HCT116 (cell line): Measurements from ENCODE around the gene PSME2. TPM values are rescaled to one million over a fixed set of nuclear protein-coding genes. Genes with fewer than 3 reads are reported as not detected.
A peak's percentile ranks its signal among the peaks of the same experiment; 100 is the strongest.

Source experiments
- ATAC-seq: fragments of 200-7000 bp; cut with Tn5 transposase; 2 replicates; pipeline ENCODE4 v1.9.1; 2020; ENCODE audit warnings: mild to moderate bottlenecking, moderate library complexity
- BruUV-seq: library from RNA; stranded (reverse); fragments of 400-500 nt; replicated peaks from 2 replicates; lab custom pipeline; 2021; lab: Mats Ljungman, UMichigan
- CTCF ChIA-PET: fragments of 300-600 bp; sonication (Branson Sonifier 250); formaldehyde crosslinking; loops from one replicate; lab custom pipeline; 2021; ENCODE audit warnings: antibody characterized with exemption; lab: Charles Lee
- POLR2A ChIA-PET: fragments of 300-600, 350-600 bp; sonication (Branson Sonifier 250); formaldehyde crosslinking; loops from one replicate; lab custom pipeline; 2021; ENCODE audit warnings: antibody characterized with exemption; lab: Charles Lee
- RAD21 ChIA-PET, 2 experiments: fragments of 300-600 bp; sonication (Branson Sonifier 250); formaldehyde crosslinking; loops; one replicate each; lab custom pipeline; 2023; ENCODE audit warnings: low total read pairs in 2 of 2; ENCODE audit not compliant: uncharacterized antibody in 2 of 2, unreplicated experiment in 2 of 2, low non-redundant PET in 1 of 2; lab: Charles Lee
- DNase-seq: peaks from one replicate; pipeline ENCODE4 v3.0.0-alpha.2; 2010; ENCODE audit warnings: low read depth, low spot score
- H2AFZ ChIP-seq: fragments of 200-600 bp; shearing (Covaris generic), sonication (generic); 2 replicates; pipeline ENCODE4 v1.6.1; 2017; ENCODE audit warnings: low read depth, mixed run types, mixed read lengths, antibody characterized with exemption, low read length; ENCODE audit not compliant: poor library complexity, severe bottlenecking
- H3K27ac ChIP-seq: 2 replicates; pipeline ENCODE4 v1.5.1; 2012; ENCODE audit warnings: low read depth, low read length
- H3K27me3 ChIP-seq: fragments of 200-600 bp; sonication (generic); 2 replicates; pipeline ENCODE4 v1.6.1; 2016; ENCODE audit warnings: mixed run types, low read length, mixed read lengths; ENCODE audit not compliant: insufficient read depth
- H3K36me3 ChIP-seq, 2 experiments: fragments of 200-500 bp in 1 of 2; fragments of 200-600 bp in 1 of 2; sonication (Bioruptor generic) in 1 of 2; sonication (generic) in 1 of 2; 2 replicates each; pipeline versions ENCODE4 v1.5.1 to v1.6.1; 2014 to 2016; ENCODE audit warnings: low read length in 2 of 2, inconsistent platforms in 1 of 2, mixed read lengths in 1 of 2, mixed run types in 1 of 2; ENCODE audit not compliant: insufficient read depth in 2 of 2, control insufficient read depth in 1 of 2
- H3K4me1 ChIP-seq, 2 experiments: fragments of 200-600 bp in 1 of 2; sonication (generic) in 1 of 2; 2 replicates each; pipeline versions ENCODE4 v1.5.1 to v1.6.1; 2012 to 2017; ENCODE audit warnings: low read length in 2 of 2, inconsistent platforms in 1 of 2, mild to moderate bottlenecking in 1 of 2, mixed read lengths in 1 of 2, mixed run types in 1 of 2, moderate library complexity in 1 of 2; ENCODE audit not compliant: insufficient read depth in 2 of 2, control insufficient read depth in 1 of 2
- H3K4me2 ChIP-seq: fragments of 200-600 bp; sonication (generic); 2 replicates; pipeline ENCODE4 v1.6.1; 2017; ENCODE audit warnings: mixed run types, low read length, mixed read lengths
- H3K4me3 ChIP-seq, 2 experiments: fragments of 200-600 bp in 1 of 2; sonication (generic) in 1 of 2; replicated peaks in 1 of 2; 2 replicates each; pipeline ENCODE4 v1.5.1; 2011 to 2016; ENCODE audit warnings: low read length in 2 of 2, control low read depth in 1 of 2, low read depth in 1 of 2, mild to moderate bottlenecking in 1 of 2, mixed read lengths in 1 of 2, mixed run types in 1 of 2
- H3K79me2 ChIP-seq: fragments of 200-600 bp; sonication (generic); 2 replicates; pipeline ENCODE4 v1.6.1; 2017; ENCODE audit warnings: mild to moderate bottlenecking, mixed run types, low read length, moderate library complexity, mixed read lengths; ENCODE audit not compliant: insufficient read depth
- H3K9ac ChIP-seq: fragments of 200-600 bp; sonication (generic); 2 replicates; pipeline ENCODE4 v1.6.1; 2016; ENCODE audit warnings: low read length, mixed read lengths
- H3K9me2 ChIP-seq: fragments of 200-600 bp; sonication (generic), shearing (Covaris generic); 2 replicates; pipeline ENCODE4 v1.6.1; 2017; ENCODE audit warnings: mixed run types, mild to moderate bottlenecking, moderate library complexity; ENCODE audit not compliant: insufficient read depth
- H3K9me3 ChIP-seq, 2 experiments: fragments of 200-500 bp in 1 of 2; fragments of 200-600 bp in 1 of 2; sonication (Bioruptor generic) in 1 of 2; sonication (generic) in 1 of 2; 2 replicates each; pipeline ENCODE4 v1.6.1; 2014 to 2017; ENCODE audit warnings: low read length in 2 of 2, mixed read lengths in 2 of 2, inconsistent platforms in 1 of 2, low read depth in 1 of 2, mild to moderate bottlenecking in 1 of 2, mixed run types in 1 of 2, moderate library complexity in 1 of 2; ENCODE audit not compliant: control insufficient read depth in 1 of 2, insufficient read depth in 1 of 2
- H4K20me1 ChIP-seq: fragments of 200-600 bp; sonication (generic), shearing (Covaris generic); 2 replicates; pipeline ENCODE4 v1.6.1; 2017; ENCODE audit warnings: mixed run types, mild to moderate bottlenecking, moderate library complexity; ENCODE audit not compliant: insufficient read depth
- EGR1 ChIP-seq: IDR thresholded peaks from 2 replicates; pipeline ENCODE4 v1.6.1; 2012; ENCODE audit warnings: low read depth
- POLR2A ChIP-seq: IDR thresholded peaks from 2 replicates; pipeline ENCODE4 v1.7.0; 2011; ENCODE audit warnings: borderline replicate concordance; ENCODE audit not compliant: insufficient read depth, insufficient read length; ENCODE audit errors: extremely low read depth
- POLR2AphosphoS5 ChIP-seq: IDR thresholded peaks from 2 replicates; pipeline ENCODE4 v1.6.1; 2011; ENCODE audit warnings: mild to moderate bottlenecking, low read depth, low read length, moderate library complexity
- SIN3A ChIP-seq: IDR thresholded peaks from 2 replicates; pipeline ENCODE4 v1.6.1; 2012; ENCODE audit warnings: low read depth
- SP1 ChIP-seq: IDR thresholded peaks from 2 replicates; pipeline ENCODE4 v1.6.1; 2012; ENCODE audit warnings: low read depth
- ZFX ChIP-seq: fragments of 450-650 bp; IDR thresholded peaks from 2 replicates; pipeline ENCODE4 v1.6.1; 2017
- intact Hi-C: fragments of 100-400 bp; cut with micrococcal nuclease; formaldehyde crosslinking; loops from 2 replicates; pipeline ENCODE4 v1.10.0; 2022
- microRNA-seq: library from miRNA; unstranded; fragments of <30 nt; microRNA quantifications from one replicate; pipeline ENCODE4, GENCODE V29; 2016; ENCODE audit warnings: borderline number of aligned reads
- total RNA-seq: library from RNA; stranded (reverse); gene quantifications from one replicate; pipeline ENCODE4 v1.2.1, GENCODE V29; 2021; ENCODE audit not compliant: unreplicated experiment
- TF ChIP-seq, protein P1 (sequence below): IDR thresholded peaks from 2 replicates; pipeline ENCODE4 v1.6.1; 2012
- TF ChIP-seq, protein P2 (sequence below), 3 experiments: fragments of 200-600 bp in 1 of 3; sonication (generic) in 1 of 3; IDR thresholded peaks in 2 of 3; conservative IDR thresholded peaks in 1 of 3; 2 replicates each; pipeline ENCODE4 v1.5.1; 2012 to 2017; ENCODE audit warnings: low read depth in 2 of 3, low read length in 2 of 3, antibody characterized with exemption in 1 of 3, borderline replicate concordance in 1 of 3, control low read depth in 1 of 3, mild to moderate bottlenecking in 1 of 3, mixed read lengths in 1 of 3, mixed run types in 1 of 3, moderate library complexity in 1 of 3; ENCODE audit not compliant: insufficient read depth in 1 of 3
- TF ChIP-seq, protein P3 (sequence below): IDR thresholded peaks from 2 replicates; pipeline ENCODE4 v1.6.1; 2011; ENCODE audit warnings: mild to moderate bottlenecking, low read length, moderate library complexity; ENCODE audit not compliant: insufficient replicate concordance; ENCODE audit errors: extremely low read depth

Gene PSME2
- total RNA-seq, 1 experiment from 2014 or later: 160 TPM

DNA sequence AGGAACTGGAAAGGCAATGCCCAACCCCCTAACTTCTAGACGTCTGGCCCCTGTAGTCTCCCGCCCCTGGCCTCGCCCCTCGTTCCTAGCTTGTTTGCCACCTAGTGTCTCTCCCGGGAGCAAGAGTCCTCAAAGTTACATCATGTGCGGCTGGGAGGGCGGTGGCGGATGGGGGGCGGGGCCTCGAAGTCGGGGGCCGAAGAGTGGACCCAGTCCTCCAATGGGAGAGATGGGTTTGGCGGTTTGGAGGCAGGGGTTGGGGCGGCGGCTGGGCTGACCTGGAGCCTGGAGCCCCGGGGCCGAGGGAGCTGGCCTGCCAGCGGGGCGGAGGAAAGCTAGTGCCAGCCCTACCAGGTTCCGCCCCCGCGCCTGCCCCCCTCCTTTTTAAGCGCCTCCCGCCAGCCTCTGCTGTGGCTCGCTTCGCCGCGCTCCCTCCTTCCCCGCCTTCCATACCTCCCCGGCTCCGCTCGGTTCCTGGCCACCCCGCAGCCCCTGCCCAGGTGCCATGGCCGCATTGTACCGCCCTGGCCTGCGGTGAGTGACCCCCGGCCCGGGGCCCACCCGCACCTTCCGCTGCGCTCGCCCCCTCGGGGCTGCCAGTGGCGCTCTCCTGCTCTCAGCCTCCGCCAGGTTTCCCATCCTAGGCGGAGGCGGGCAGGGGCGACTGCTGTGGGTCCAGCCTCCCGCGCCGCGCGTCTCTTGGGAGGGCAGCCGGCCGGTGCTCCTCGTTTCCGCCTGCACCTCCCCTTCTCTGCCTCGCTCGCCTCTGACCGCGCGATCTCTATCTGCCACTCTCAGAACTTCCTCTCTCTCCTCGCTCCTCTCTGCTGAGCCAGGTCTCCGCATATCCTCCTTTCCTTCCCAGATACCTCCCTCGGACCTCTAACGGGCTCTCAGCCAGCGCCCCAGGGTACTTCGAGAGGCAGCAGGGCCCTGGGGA, 52.2 kb downstream of the PSME2 start, which contains the start of gene PCK2:
Gene PCK2 (plus strand): TSS at position 411 of the 940 bp plus-strand sequence. CDS start 95 bp downstream, at position 506.
- peak; percentile 91 for ATAC-seq
- CTCF ChIA-PET: interaction anchor here (0.8 to 6.3 kb wide), 8 partner anchors 9 to 505 kb away, joined by 3 to 149 read pairs (median 8); partner anchors contain the start of genes IRF9 and RNF31
- H3K79me2 ChIP-seq: peaks cover 7% of the 10 kb centered on the region; the same call in 1 of the 2 replicates
- peak within 1 kb of the TSS; percentile 32 for H2AFZ ChIP-seq
- no peaks in the 10 kb centered on the region for H3K9me3 ChIP-seq
- peak within 1 kb of the TSS; percentile 87 for H3K4me2 ChIP-seq
- H4K20me1 ChIP-seq: no peaks in the 10 kb centered on the region
- H3K4me1 ChIP-seq: peaks cover 15 to 22% of the 10 kb centered on the region in 2 experiments
- peak within 1 kb of the TSS; percentile 94 to 96 for H3K4me3 ChIP-seq
- H3K9me2 ChIP-seq: no peaks in the 10 kb centered on the region
- BruUV-seq: TSS peak; percentile 63
- intact Hi-C loops: loop anchor here (1.0 to 10.0 kb wide), 2 partner anchors 20 to 109 kb away; partner anchors contain the start of genes DCAF11, DHRS4L2 and NRL
- H3K27me3 ChIP-seq: no peaks in the 10 kb centered on the region
- TF ChIP-seq POLR2AphosphoS5: peak; percentile 98
- peak; percentile 92 for TF ChIP-seq EGR1
- peak; percentile 79 for TF ChIP-seq SIN3A
- TF ChIP-seq, protein P1, sequence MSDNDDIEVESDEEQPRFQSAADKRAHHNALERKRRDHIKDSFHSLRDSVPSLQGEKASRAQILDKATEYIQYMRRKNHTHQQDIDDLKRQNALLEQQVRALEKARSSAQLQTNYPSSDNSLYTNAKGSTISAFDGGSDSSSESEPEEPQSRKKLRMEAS: peak; percentile 76; the same call in 1 of the 2 replicates
- TF ChIP-seq POLR2A: peak; percentile 98
- TF ChIP-seq ZFX: 0 out of 2 replicates have a peak, but pooled peaks have one; percentile 24
- TF ChIP-seq, protein P2, sequence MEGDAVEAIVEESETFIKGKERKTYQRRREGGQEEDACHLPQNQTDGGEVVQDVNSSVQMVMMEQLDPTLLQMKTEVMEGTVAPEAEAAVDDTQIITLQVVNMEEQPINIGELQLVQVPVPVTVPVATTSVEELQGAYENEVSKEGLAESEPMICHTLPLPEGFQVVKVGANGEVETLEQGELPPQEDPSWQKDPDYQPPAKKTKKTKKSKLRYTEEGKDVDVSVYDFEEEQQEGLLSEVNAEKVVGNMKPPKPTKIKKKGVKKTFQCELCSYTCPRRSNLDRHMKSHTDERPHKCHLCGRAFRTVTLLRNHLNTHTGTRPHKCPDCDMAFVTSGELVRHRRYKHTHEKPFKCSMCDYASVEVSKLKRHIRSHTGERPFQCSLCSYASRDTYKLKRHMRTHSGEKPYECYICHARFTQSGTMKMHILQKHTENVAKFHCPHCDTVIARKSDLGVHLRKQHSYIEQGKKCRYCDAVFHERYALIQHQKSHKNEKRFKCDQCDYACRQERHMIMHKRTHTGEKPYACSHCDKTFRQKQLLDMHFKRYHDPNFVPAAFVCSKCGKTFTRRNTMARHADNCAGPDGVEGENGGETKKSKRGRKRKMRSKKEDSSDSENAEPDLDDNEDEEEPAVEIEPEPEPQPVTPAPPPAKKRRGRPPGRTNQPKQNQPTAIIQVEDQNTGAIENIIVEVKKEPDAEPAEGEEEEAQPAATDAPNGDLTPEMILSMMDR (IDR thresholded peaks at IDR 0.05 in 2 of 3, conservative IDR thresholded peaks at IDR 0.05 in 1 of 3; ENCODE audit: borderline replicate concordance in 1 of 3, insufficient read depth in 1 of 3, low read depth in 2 of 3, low read length in 2 of 3): no peak
- TF ChIP-seq, protein P3, sequence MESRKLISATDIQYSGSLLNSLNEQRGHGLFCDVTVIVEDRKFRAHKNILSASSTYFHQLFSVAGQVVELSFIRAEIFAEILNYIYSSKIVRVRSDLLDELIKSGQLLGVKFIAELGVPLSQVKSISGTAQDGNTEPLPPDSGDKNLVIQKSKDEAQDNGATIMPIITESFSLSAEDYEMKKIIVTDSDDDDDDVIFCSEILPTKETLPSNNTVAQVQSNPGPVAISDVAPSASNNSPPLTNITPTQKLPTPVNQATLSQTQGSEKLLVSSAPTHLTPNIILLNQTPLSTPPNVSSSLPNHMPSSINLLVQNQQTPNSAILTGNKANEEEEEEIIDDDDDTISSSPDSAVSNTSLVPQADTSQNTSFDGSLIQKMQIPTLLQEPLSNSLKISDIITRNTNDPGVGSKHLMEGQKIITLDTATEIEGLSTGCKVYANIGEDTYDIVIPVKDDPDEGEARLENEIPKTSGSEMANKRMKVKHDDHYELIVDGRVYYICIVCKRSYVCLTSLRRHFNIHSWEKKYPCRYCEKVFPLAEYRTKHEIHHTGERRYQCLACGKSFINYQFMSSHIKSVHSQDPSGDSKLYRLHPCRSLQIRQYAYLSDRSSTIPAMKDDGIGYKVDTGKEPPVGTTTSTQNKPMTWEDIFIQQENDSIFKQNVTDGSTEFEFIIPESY: no peak
- TF ChIP-seq SP1: peak; percentile 58; the same call in 1 of the 2 replicates
- H3K36me3 ChIP-seq: no peaks in the 10 kb centered on the region
- DNase-seq: peak; percentile 85
- H3K27ac ChIP-seq: peak within 1 kb of the TSS; percentile 87
- RAD21 ChIA-PET: interaction anchor here (0.9 to 4.6 kb wide), 4 partner anchors 14 to 36 kb away, joined by 6 to 35 read pairs (median 7); no protein-coding TSS in a partner anchor
- H3K9ac ChIP-seq: peak within 1 kb of the TSS; percentile 84
- POLR2A ChIA-PET: interaction anchor here (0.6 to 4.5 kb wide), 29 partner anchors 9 to 999 kb away, joined by 3 to 49 read pairs (median 5); partner anchors contain the start of genes ACIN1, C14orf119, CARMIL3 and CHMP4A

Small RNA genes within 50 kb of the gene (microRNA-seq; reads per million reads assigned to microRNA genes)
- not detected for gene MIR7703

Other genes with a start within 250 kb of the PSME2 start
- 21.8 TPM for gene DHRS4, start 192.8 kb downstream of the PSME2 start, total RNA-seq
- 18.6 TPM for gene DHRS4L2, start 157.7 kb downstream of the PSME2 start, total RNA-seq
- gene CARMIL3, start 94.6 kb downstream of the PSME2 start, total RNA-seq: 0.71 TPM
- gene CPNE6, start 75.0 kb downstream of the PSME2 start, total RNA-seq: not detected
- 94.1 TPM for gene PCK2, start 52.3 kb downstream of the PSME2 start, total RNA-seq
- gene DCAF11, start 31.8 kb downstream of the PSME2 start, total RNA-seq: 47.5 TPM
- 0.66 TPM for gene NRL, start 31.7 kb downstream of the PSME2 start, total RNA-seq
- gene FITM1, start 16.0 kb downstream of the PSME2 start, total RNA-seq: 0.81 TPM
- 174 TPM for gene PSME1, start 10.4 kb downstream of the PSME2 start, total RNA-seq
- gene EMC9, start 5.0 kb downstream of the PSME2 start, total RNA-seq: 42.0 TPM
- gene RNF31, start 888 bp upstream of the PSME2 start, total RNA-seq: 78.0 TPM
- 21.7 TPM for gene IRF9, start 14.7 kb upstream of the PSME2 start, total RNA-seq
- 7.6 TPM for gene REC8, start 25.5 kb upstream of the PSME2 start, total RNA-seq
- gene IPO4, start 42.2 kb upstream of the PSME2 start, total RNA-seq: 102 TPM
- gene TM9SF1, start 48.8 kb upstream of the PSME2 start, total RNA-seq: 35.2 TPM
- gene TSSK4, start 59.1 kb upstream of the PSME2 start, total RNA-seq: 0.32 TPM
- gene CHMP4A, start 66.9 kb upstream of the PSME2 start, total RNA-seq: 34.6 TPM
- 15.9 TPM for gene MDP1, start 69.5 kb upstream of the PSME2 start, total RNA-seq
- gene NEDD8, start 85.8 kb upstream of the PSME2 start, total RNA-seq: 178 TPM
- gene GMPR2, start 86.3 kb upstream of the PSME2 start, total RNA-seq: 66.9 TPM
- 38.4 TPM for gene TINF2, start 96.0 kb upstream of the PSME2 start, total RNA-seq
- gene TGM1, start 116.6 kb upstream of the PSME2 start, total RNA-seq: 5.6 TPM
- gene RABGGTA, start 125.0 kb upstream of the PSME2 start, total RNA-seq: 40.8 TPM
- 34.7 TPM for gene DHRS1, start 153.2 kb upstream of the PSME2 start, total RNA-seq
- 39.4 TPM for gene NOP9, start 153.2 kb upstream of the PSME2 start, total RNA-seq
- gene CIDEB, start 161.4 kb upstream of the PSME2 start, total RNA-seq: 0.22 TPM
- gene LTB4R2, start 163.5 kb upstream of the PSME2 start, total RNA-seq: 15.4 TPM
- 14.8 TPM for gene LTB4R, start 164.9 kb upstream of the PSME2 start, total RNA-seq
- gene ADCY4, start 188.5 kb upstream of the PSME2 start, total RNA-seq: 0.86 TPM
- not detected for gene RIPK3, start 193.4 kb upstream of the PSME2 start, total RNA-seq
- 7.6 TPM for gene NFATC4, start 221.6 kb upstream of the PSME2 start, total RNA-seq